Esophagus squamous epithelium (tissue), 4 donors: ENCODE measurements around the gene SEMA4B.

ENCODE experiments used
- CTCF ChIP-seq, 6 experiments: fragments of 450-650 bp in 4 of 6; fragments of 200-600 bp in 2 of 6; sonication (generic) in 2 of 6; IDR thresholded peaks; one replicate each; pipeline ENCODE4 v1.5.1; 2016 to 2019; ENCODE audit warnings: antibody characterized with exemption in 6 of 6, mild to moderate bottlenecking in 4 of 6, moderate library complexity in 4 of 6
- POLR2A ChIP-seq, 4 donors: fragments of 450-650 bp; IDR thresholded peaks; one replicate each; pipeline ENCODE4 v1.6.1; 2017; ENCODE audit warnings: antibody characterized with exemption in 4 of 4, mild to moderate bottlenecking in 4 of 4, moderate library complexity in 3 of 4

DNA sequence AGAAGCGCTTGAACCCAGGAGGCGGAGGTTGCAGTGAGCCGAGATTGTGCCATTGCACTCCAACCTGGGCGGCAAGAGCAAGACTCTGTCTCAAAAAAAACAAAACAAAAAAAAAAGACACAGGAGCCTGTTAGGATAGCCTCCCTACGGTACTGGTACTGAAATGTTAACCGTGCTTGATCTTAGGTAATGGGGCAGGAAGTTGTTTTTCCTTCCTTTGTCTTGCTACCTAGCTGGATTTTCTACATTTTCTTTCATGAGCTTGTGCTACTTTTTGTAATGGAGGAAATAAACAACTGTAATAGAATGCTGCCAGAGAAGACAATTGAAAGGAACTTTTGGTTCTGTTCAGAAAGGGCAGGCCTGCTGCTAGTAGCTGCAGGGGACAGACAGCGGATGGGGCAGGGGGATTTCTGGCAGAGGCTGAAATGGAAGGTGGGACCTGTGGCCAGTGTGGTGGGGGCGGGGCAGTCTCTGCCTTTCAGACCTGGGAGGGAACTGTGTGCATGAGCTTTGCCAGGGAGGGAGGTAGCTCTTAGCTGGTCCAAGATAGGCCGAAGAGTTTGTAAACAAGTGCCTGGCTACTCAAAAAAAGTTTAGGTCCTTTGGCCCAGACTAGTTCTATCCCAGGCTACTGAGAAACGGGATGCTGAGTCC lies 49.0 kb upstream of the SEMA4B start:
- TF ChIP-seq CTCF (IDR thresholded peaks at IDR 0.05): no peak
- TF ChIP-seq POLR2A (IDR thresholded peaks at IDR 0.05): no peak
